ENCODE data around the gene CHRNA7.

Gene CHRNA7

GRCh38 chr15:32029862-32030781, at the start of gene CHRNA7:
Gene CHRNA7 (plus strand): TSS chr15:32030515. CDS start chr15:32030595, 80 bp downstream.
- FAIRE-seq: no peak

- FAIRE-seq: no peak
Measured at GRCh38 chr15:31985607-31986006, 44.7 kb upstream of the CHRNA7 start.

GRCh38 chr15:31993062-31993461, 37.3 kb upstream of the CHRNA7 start:
- no peak for FAIRE-seq

- FAIRE-seq: no peak
Measured at GRCh38 chr15:31997711-31998110, 32.6 kb upstream of the CHRNA7 start.

- FAIRE-seq: no peak
Measured at GRCh38 chr15:32003558-32003957, 26.8 kb upstream of the CHRNA7 start.

GRCh38 chr15:32004249-32004648, 26.1 kb upstream of the CHRNA7 start:
- no peak for FAIRE-seq

GRCh38 chr15:32007355-32007960, 22.9 kb upstream of the CHRNA7 start:
- no peak for FAIRE-seq

- no peak for FAIRE-seq
Measured at GRCh38 chr15:32014953-32015352, 15.4 kb upstream of the CHRNA7 start.

GRCh38 chr15:32020156-32020555, 10.2 kb upstream of the CHRNA7 start:
- FAIRE-seq: no peak

- FAIRE-seq: no peak
Measured at GRCh38 chr15:32028921-32029320, 1.4 kb upstream of the CHRNA7 start.

- no peak for FAIRE-seq
Measured at GRCh38 chr15:32029409-32029861, 880 bp upstream of the CHRNA7 start.

GRCh38 chr15:32030795-32031194, 480 bp downstream of the CHRNA7 start:
- FAIRE-seq: no peak

- FAIRE-seq: no peak
Measured at GRCh38 chr15:32033186-32033890, 3.0 kb downstream of the CHRNA7 start.

- FAIRE-seq: no peak
Measured at GRCh38 chr15:32034106-32034505, 3.8 kb downstream of the CHRNA7 start.

GRCh38 chr15:32035285-32035684, 5.0 kb downstream of the CHRNA7 start:
- FAIRE-seq: no peak

- no peak for FAIRE-seq
Measured at GRCh38 chr15:32036971-32037370, 6.7 kb downstream of the CHRNA7 start.

GRCh38 chr15:32041294-32041693, 11.0 kb downstream of the CHRNA7 start:
- no peak for FAIRE-seq

GRCh38 chr15:32042269-32042972, 12.1 kb downstream of the CHRNA7 start:
- no peak for FAIRE-seq

GRCh38 chr15:32053719-32054118, 23.4 kb downstream of the CHRNA7 start:
- FAIRE-seq: no peak

GRCh38 chr15:32057876-32058425, 27.6 kb downstream of the CHRNA7 start:
- FAIRE-seq: no peak

GRCh38 chr15:32060706-32061105, 30.4 kb downstream of the CHRNA7 start:
- FAIRE-seq: no peak

- no peak for FAIRE-seq
Measured at GRCh38 chr15:32067115-32067514, 36.8 kb downstream of the CHRNA7 start.

Data from islet of Langerhans (tissue), 1 donor.